T-helper 9 cell (primary cell): Measurements from ENCODE around the gene IFITM2.
A peak's percentile ranks its signal among the peaks of the same experiment; 100 is the strongest.
"Not testable (repeated sequence)": the region's sequence is repeated elsewhere in the genome, so short reads cannot be mapped to it uniquely, and the experiment has no call there.

Experiments used
- DNase-seq: peaks from one replicate; pipeline ENCODE4 v3.0.0-alpha.2; 2020

Gene IFITM2

DNA sequence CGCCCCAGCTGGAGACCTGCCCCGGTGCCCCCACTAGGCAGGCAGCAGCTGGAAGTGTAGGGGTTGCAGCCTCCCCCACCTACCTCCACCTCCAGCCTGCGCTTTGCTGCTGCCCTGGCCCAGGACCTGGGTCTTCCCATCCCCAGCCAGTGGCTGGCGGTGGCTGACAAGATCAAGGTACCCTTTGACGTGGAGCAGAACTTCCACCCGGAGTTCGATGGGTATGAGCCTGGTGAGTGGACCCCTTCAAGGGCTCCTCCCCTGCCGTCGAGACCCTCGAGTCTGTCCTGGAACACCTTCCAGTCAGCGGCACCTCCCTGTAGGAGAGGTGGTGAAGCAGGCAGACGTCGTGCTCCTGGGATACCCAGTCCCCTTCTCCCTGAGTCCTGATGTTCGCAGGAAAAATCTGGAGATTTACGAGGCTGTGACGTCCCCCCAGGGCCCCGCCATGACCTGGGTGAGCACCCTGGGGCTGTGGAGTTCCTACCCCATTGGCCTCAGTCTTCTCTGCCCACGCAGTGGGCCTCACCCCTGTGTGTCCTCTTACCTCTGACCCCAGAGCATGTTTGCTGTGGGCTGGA is 14.3 kb upstream of the IFITM2 start:
- DNase-seq, result no peak

- DNase-seq, result no peak
Observed at GRCh38 chr11:293852-294661, 13.6 kb upstream of the IFITM2 start.

DNA sequence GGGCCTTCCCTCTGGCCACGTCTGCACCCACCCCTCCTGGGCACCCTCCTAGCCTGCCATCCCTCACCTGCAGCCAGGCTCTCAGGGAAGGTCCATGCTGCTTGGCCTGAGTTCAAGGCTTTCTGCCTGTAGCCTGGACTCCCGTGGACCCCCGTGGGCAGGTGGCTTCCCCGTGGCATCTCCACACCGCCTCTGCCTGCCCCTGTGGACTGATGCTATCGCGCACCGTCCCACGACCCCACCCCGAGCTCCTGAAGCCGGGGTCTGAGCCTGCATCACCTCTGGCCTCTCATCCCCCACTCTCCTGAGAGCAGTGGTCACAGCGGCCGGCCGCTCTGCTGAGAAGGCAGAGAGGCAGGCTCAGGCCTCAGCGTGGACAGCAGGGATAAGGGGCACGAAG is 12.8 kb upstream of the IFITM2 start:
- no peak for DNase-seq

- DNase-seq, result no peak
Observed at GRCh38 chr11:295351-296170, 12.1 kb upstream of the IFITM2 start.

DNA sequence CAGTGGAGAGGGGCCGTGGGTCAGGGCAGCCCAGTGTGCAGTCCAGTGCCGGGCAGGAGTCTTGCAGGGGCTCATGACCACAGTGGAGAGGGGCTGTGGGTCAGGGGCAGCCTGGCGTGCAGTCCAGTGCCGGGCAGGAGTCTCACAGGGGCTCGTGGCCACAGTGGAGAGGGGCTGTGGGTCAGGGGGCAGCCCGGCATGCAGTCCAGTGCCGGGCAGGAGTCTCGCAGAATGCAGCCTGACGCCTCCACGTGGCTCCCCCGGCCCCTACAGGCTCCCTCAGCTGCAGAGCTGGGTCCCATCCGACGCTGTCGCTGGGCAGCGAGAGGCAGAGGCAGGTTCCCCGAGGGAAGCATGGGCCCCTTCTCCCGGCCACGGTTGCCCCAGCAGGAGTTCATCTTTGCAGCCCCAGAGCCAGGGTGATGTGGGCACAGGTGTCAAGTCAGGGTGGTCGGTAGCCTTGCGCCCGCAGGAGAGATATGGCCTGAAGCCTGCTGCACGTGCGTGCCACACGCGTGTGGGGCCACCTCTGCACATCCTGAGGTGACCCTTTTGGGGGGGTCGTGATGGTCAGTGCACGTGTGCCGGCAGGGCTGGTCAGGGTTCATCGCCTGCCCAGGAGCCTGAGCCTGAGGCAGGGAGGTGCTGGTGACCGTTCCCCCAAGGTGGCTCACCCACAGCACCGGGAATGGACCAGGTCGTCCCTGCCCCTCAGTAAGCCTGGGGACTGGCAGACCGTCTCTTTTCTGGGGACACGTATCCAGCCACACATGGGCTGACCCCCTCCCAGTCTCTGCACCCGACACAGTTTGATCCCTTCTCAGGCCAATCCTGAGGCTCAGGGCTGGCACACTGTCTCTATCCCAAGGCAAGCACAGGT is 11.2 kb upstream of the IFITM2 start:
- peak; percentile 0 for DNase-seq

GRCh38 chr11:297051-297585 is 10.5 kb upstream of the IFITM2 start:
- DNase-seq, result peak; percentile 0

GRCh38 chr11:297586-298405 is 9.8 kb upstream of the IFITM2 start:
- peak; percentile 1 for DNase-seq

DNA sequence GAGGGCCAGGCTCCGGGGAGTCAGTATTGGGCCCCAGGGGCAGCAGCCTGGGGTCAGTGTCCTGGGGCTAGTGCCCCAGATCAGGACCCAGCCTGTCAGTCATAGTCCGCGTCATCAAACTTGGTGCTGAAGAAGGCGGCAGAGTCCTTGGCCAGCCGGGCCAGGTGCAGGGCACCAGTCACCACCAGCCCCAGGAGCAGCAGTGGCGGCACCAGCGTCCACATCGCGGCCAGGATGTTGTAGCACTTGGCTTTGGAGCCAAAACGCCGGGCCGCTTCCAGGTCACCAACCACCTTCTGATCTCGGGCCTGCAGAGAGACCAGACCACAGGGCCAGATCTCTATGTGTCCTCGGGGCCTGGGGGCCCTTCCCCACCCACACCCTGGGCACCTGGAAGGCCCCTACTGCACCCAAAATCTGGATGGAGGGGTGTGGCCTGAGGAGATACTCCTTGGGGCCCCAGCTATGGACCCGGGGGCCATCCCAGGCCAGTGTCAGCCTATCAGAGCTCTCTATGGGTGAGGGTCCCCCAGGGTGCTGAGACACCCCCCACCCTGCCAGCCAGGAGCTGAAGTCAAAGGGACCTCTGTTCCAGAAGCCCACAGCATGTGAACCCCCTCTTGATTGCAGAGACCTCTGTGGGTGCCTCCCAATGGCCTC is 9.1 kb upstream of the IFITM2 start:
- no peak for DNase-seq

DNA sequence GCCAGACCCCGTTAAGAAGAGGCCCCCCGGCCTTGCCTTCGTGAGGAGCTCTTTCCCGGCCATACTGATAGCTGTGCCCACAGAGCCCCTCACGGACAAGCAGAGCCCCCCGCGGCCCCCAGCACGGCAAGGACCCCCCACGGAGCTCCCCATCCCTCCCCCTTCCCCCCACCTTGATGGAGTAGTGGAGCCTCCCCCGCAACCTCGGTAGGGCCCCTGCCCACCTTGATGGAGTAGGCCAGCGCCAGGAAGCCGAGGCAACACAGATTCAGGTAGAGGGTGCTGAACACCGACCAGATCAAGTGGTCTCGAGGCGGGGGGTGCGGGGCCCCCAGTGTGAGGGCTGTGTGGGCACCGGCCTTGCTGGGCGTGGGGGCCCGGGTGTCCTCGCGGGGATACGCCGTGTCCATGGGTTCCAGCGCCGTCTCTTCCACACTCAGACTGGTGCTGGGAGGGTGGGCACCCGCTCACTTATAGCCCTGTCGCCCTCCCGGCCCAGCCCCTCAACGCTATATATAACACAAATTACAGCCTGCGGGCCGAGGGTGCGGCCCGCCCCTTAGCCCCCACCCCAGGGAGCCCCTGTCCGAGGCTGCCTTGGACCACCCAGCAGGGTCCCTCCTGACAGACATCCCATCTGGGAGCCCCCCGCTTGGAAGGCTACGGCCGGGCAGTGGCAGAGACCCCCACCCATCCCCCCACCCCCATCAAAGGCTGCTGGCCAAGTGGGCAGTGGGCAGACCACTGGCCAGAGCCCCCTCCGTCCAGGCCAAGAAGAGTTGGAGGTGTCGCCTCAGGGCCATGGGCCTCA is 8.3 kb upstream of the IFITM2 start, which contains the start of gene IFITM5:
IFITM5 (minus strand) TSS at position 446 of the 811 bp plus-strand sequence; CDS start at position 410, 36 bp downstream.
- no peak for DNase-seq

- no peak for DNase-seq
Observed at GRCh38 chr11:299951-300735, 7.5 kb upstream of the IFITM2 start.

DNA sequence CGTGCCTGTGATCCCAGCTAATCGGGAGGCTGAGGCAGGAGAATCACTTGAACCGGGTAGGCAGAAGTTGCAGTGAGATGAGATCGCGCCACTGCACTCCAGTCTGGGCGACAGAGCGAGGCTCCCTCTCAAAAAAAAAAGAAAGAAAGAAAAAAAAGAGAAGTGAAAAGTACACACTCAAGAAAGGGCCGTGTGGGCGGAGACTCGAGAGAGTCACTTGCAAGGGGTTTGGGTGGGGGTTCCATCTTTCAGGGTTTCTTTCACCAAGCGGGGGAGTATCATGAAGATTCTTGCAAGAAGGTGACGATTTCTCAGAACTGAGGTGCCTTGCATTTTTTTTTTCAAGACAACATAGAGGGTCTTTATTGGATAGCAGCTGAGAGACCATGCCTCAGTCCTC is 4.3 kb upstream of the IFITM2 start:
- DNase-seq, result no peak

GRCh38 chr11:304061-304506 is 3.5 kb upstream of the IFITM2 start:
- DNase-seq, result no peak

DNA sequence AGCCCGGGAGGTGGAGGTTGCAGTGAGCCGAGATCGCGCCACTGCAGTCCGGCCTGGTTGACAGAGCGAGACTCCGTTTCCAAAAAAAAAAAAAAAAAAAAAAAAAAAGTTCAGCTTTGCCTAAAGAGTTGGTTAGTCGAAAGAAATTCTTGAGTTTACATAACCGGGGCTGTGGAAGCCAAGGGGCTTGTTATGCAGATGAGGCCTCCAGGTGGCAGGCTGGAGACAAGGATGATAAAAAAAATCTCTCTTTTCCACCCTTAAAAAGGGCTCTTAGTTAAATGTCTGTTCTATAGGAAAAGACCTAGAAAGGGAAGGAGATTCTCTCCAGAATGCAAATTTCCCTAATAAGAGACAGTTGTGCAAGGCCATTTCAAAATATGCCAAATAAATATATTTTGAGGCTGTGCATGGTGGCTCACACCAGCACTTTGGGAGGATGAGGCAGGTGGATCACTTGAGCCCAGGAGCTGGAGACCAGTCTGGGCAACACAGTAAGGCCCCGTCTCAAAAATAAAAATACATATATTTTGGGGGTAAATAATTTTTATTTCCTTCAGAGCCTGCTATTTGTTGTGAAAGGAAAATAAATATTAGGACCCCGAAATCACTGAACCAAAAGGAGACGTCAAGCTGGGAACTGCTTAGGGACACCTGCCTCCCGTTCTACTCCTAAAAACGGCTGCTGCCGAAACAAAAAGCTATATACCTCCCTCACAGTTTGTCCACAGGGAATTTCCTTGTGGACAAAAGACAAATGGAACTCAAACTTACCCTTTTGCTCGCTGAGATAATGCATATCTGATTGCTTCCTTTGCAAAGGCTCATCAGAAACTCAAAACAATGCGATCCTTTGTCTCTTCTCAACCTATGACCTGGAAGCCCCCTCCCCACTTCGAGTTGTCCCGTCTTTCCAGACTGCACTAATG is 2.4 kb upstream of the IFITM2 start:
- peak; percentile 45 for DNase-seq

DNA sequence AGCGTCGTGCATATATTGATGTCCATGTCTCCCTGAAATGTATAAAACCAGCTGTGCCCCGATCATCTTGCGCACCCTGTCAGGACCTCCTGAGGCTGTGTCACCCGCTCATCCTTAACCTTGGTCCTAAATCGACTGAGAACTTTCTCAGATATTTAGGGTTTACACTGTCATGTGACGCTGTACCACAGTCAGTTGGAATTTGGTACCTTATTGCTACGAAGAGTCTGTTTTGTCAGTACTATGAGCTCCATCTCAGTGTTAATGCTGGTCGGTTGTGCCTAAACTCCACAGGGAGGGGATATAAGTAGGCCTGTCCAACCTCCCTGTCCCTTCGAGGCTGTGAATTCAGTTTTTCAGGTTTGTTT is 1.8 kb upstream of the IFITM2 start:
- DNase-seq, result no peak

GRCh38 chr11:306645-307371 is 808 bp upstream of the IFITM2 start:
- no peak for DNase-seq

- DNase-seq, result not testable (repeated sequence)
Observed at GRCh38 chr11:308740-309665, 1.4 kb downstream of the IFITM2 start.
